Myocyte (in vitro differentiated cells): Measurements from ENCODE around the gene APH1B. TPM values are rescaled to one million over a fixed set of nuclear protein-coding genes. Genes with fewer than 3 reads are reported as not detected.
"Not testable (repeated sequence)": the region's sequence is repeated elsewhere in the genome, so short reads cannot be mapped to it uniquely, and the experiment has no call there.

Experiments
- DNase-seq: peaks from one replicate; pipeline ENCODE4 v3.0.0-alpha.2; 2012; ENCODE audit warnings: low read depth
- total RNA-seq: library from RNA; depleted of rRNA; stranded (reverse); fragments of >200 nt; gene quantifications from 2 replicates; pipeline ENCODE4 v1.2.3, GENCODE V29; 2014

APH1B gene
- total RNA-seq, 1 donor from 2014 or later: 19.7 TPM

DNA sequence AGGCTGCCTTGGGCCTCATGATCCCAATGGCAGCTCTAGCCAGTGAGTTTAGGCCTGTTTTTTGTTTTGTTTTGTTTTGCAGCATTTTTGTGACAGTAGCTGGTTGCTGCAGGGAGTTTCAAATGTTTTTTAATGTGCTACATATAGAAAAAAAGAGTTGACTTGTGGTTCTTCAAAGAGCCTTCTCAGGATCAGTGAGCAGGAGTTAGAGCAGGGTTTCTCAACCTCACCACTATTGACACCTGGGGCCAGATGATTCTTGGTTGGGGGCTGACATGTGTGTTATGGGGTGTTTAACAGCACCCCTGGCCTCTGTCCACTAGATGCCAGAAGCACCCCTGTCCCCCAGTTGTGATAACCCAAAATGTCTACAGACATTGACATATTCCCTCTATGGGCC is 17.9 kb downstream of the APH1B start:
- no peak for DNase-seq

DNA sequence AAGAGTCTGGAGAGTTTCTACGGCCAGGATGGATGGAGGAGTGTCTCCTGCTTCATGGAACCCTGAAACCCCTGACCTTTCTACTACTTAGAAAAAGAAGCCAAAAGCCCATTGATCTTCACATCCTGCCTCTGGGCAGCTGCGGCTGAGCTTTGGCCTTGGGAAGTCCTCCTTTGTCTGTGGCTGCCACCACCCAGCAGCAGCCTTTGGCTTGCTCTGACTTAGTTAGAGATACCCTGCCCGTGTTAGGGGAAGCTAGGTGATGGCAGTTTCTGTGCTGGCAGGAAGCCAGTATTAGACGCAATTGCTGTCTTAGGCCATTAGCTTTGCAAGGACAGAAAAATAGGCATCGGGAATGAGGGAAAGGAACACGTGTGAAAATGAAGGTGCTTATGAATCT is 18.8 kb downstream of the APH1B start:
- DNase-seq: no peak

- DNase-seq: no peak
These were observed 22.7 kb downstream of the APH1B start for GRCh38 chr15:63299943-63300575.

DNA sequence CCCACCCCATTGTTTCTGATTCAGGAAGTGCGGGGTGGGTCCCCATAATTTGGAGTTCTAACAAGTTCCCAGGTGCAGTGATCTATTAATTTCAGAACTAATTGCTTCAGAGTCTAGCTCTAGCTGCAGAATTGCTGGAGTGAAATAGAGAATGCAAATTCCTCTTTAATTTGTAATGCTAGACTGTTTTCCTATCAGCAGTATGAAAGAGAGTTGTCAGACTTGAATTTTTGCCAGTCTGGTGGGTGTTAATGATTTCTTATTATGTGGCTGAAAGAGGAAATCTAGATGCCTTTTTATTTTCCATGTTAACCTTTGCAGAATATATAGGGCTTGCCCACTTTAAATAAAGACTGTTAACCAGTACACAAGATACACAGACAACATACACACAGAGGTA is 23.7 kb downstream of the APH1B start:
- no peak for DNase-seq

DNA sequence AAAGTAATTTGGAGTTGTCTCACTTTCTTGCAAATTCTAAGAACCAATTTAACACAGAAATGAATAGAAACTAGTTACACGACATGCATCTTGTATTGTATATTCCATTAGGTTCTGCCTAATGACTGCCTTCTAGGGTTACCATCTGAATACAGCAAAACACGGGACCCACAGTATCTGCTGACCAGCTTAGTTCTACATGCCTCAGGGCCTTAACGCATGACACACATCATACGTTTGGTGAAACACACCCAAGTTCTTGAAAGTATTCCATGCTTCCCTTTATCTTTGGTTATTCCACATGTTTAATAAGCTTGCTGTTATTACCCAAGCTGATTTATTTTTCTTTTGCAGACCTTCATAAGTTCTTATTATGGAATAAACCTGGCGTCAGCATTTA is 27.9 kb downstream of the APH1B start:
- DNase-seq: no peak

- peak; percentile 70 for DNase-seq
These were observed 29.2 kb downstream of the APH1B start for GRCh38 chr15:63306492-63307073.

- DNase-seq: no peak
These were observed 31.1 kb downstream of the APH1B start for GRCh38 chr15:63308491-63308890.

- DNase-seq: no peak
These were observed 31.5 kb downstream of the APH1B start for GRCh38 chr15:63308947-63309346.

- no peak for DNase-seq
These were observed 33.2 kb downstream of the APH1B start for GRCh38 chr15:63310646-63311045.

DNA sequence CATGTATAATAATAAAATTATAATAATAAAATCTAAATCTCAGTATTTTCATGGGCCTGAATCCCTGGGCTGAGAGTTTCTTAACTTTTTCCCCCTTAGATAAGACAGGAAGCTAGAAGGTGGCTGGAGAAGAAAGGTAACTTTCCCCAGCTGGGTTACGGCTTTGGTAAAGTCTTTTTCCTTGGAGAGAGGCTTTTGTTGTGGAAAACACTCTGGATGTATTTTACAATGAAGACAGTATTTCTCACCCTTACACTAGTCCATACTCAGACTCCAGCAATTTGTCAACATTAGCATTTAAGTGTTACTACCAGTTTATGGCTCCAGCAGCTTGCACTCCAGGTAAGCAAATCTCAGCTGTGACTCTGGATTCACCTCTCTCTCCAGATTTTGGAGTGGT is 34.9 kb downstream of the APH1B start:
- no peak for DNase-seq

DNA sequence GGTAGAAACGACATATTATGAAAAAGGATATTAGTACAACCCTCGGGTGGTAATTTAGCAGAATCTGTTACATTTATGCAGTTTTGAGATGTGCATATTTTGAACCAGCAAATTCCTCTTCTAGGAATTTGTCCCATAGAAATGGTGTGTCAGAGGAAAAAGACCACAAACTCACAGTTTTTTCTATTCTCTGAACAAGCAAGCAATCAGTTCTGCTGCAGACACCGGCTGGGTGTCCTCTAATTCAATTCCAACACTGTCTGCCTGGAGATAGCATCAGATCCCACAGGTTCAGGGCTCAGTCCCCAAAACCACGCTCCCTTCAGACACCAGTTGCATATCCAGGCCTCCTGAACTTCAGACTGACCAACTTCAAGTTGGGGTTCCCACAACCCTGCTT is 36.4 kb downstream of the APH1B start:
- DNase-seq: no peak

DNA sequence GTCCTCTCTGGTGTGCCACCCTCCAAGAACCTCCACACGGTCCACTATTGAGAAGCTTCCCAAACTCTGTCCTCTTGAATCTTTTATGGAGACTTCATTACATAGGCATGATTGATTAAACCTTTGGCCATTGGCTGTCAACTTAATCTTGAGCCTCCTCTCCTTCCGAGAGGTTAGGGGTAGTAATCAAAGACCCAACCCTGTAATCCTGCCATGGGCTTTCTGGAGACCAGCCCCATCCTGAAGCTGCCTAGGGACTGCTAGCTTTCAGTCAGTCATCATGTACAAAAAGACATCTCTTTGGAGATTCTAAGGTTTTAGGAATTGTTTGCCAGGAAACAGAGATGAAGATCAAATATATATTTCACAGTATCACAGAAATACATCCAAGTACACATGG is 37.0 kb downstream of the APH1B start:
- no peak for DNase-seq

DNA sequence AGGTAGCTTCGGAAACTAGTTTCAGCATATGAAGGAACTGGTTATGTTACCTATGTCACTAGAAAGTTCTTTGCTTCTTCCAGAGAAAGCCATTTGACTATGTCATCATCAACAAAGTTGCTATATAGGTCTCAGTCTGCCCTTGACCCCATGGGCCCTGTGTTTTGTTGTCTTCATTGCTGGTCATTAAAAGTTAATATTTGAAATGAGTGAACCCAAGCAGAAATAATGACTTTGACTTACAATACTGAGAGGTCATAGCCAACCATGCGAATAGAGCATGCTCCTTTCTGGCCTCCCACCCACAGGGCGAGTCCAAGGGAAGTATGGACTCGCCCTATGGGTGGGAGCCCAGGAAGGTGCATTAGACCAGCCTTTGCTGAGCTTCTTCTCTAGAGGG is 40.9 kb downstream of the APH1B start:
- DNase-seq: no peak

DNA sequence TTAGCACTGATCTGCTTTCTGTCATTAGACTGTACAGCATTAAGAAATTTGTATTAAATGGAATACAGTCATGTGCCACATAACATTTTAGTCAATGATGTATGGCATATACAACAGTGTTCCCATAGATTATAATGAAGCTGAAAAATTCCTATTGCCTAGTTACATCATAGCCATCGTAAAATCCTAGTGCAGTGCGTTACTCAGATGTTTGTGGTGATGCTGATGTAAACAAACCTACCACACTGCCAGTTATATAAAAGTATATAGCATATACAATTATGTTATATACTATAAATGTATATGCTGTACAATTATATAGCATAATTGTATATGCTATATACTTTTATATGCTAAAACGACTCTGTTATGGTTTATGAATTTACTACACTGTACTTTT is 41.7 kb downstream of the APH1B start:
- DNase-seq: no peak

DNA sequence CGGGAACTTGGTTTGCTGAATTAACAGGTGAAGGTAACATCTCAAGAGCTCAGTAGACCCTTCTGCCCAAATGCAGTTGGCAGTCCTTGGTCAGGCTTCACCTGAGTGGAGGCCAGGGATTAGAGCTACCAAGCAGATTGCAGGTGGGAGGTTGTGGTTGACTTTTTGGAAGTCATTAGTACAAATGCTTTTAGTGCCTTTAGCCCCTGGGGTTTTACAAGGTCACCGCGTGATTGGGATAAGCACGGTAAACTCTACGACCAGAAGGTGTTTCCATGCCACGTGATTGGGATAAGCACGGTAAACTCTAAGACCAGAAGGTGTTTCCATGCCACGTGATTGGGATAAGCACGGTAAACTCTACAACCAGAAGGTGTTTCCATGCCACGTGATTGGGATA is 43.0 kb downstream of the APH1B start:
- not testable (repeated sequence) for DNase-seq

GRCh38 chr15:63320981-63321380 is 43.6 kb downstream of the APH1B start:
- not testable (repeated sequence) for DNase-seq

GRCh38 chr15:63321462-63321861 is 44.1 kb downstream of the APH1B start:
- DNase-seq: no peak

DNA sequence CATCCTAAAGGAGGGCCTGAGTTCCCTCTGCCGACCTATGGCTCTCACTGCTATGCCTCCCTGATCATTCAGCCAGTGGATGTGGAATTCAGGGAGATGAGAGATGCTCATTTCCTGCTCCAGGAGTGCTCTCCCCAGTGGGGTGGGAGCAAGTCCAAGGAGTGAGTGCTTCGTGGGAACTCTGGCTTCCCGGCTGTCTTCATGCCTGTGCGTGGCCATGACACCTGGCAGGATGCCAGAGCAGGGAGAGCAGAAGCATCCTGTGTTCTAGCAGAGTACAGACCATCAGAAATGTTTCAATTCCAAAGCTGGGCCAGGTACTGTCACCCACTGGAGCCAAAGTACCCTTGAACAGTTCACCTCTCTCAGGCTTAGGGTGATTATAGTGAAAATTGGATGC is 45.1 kb downstream of the APH1B start:
- peak; percentile 66 for DNase-seq

DNA sequence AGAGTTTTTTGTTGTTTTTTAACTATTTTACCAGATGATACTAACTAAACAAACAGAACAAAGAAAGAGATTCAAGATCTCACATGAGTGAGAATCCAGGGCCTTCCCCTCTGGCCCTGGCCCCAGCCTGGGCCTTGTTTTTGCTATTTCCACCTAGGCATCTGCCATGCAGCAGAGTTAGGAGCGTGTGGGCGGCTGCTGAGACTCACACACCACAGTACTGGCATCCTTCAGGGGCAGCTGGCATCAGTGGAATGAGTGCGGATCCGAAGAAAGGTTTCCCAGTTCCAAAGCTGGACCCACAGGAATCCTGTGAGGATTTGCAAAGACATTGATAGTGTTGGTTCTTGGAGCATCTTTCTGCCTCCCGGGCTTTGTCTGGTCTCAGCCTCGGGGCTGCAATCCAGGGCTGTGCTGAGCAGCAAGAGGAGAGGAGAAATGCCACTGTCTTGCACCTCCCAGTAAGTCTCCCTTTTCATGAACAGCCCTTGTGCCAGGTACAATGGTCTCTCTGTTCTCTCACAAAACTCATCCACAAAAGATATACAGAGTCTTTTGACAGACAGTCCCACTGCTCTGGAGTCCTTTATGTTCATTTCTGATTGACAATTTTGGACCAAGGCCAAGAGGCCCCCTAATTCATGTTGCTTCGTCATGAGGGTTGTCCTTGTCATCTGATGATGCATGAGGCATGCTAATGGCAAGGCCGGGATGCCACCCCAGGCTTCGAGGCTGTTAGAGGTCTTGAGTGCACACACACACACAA is 46.6 kb downstream of the APH1B start:
- DNase-seq: peak; percentile 84

GRCh38 chr15:63324770-63325169 is 47.4 kb downstream of the APH1B start:
- no peak for DNase-seq

GRCh38 chr15:63327648-63328421 is 50.4 kb downstream of the APH1B start:
- DNase-seq: no peak
